ENCODE results near the gene NXT1.

The NXT1 gene

DNA sequence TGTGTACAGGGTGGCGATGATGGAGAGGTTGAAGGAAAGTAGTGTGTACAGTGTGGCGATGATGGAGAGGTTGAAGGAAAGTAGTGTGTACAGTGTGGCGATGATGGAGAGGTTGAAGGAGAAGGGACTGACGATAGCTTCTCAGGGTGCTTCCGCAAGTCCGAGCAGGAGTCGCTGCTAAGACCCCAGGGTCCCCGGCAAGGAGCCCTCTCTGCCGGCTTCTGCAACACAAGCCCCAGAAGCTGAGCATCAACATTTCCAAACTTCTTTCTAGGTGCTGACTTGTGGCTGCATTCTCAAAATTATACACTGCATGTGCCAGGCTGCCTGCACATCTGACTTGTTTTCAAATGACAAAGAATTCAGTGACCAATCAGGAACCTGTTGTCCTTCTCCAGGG is 47.8 kb upstream of the NXT1 start:
- H2AFZ ChIP-seq (ENCODE audit: low read length), result no peak overlapping the region
- H3K4me3 ChIP-seq (ENCODE audit: low read depth, low read length, poor library complexity, severe bottlenecking), result no peak overlapping the region
- no peak overlapping the region for H3K4me2 ChIP-seq (ENCODE audit: low read length)
- no peak for TF ChIP-seq EZH2 (IDR thresholded peaks at IDR 0.05; ENCODE audit: borderline replicate concordance, low read length)
- TF ChIP-seq, protein P1, sequence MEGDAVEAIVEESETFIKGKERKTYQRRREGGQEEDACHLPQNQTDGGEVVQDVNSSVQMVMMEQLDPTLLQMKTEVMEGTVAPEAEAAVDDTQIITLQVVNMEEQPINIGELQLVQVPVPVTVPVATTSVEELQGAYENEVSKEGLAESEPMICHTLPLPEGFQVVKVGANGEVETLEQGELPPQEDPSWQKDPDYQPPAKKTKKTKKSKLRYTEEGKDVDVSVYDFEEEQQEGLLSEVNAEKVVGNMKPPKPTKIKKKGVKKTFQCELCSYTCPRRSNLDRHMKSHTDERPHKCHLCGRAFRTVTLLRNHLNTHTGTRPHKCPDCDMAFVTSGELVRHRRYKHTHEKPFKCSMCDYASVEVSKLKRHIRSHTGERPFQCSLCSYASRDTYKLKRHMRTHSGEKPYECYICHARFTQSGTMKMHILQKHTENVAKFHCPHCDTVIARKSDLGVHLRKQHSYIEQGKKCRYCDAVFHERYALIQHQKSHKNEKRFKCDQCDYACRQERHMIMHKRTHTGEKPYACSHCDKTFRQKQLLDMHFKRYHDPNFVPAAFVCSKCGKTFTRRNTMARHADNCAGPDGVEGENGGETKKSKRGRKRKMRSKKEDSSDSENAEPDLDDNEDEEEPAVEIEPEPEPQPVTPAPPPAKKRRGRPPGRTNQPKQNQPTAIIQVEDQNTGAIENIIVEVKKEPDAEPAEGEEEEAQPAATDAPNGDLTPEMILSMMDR (IDR thresholded peaks at IDR 0.05; ENCODE audit: low read length), result no peak
- H3K27ac ChIP-seq (ENCODE audit: low read depth, low read length, poor library complexity, severe bottlenecking), result no peak overlapping the region
- no peaks in the 10 kb centered on the region for H3K9me2 ChIP-seq (ENCODE audit: low read depth, low read length)
- H3K9me3 ChIP-seq (ENCODE audit: low read length), result no peaks in the 10 kb centered on the region
- no peaks in the 10 kb centered on the region for H3K27me3 ChIP-seq (ENCODE audit: insufficient read depth, low read length)
- H4K20me1 ChIP-seq (ENCODE audit: insufficient read depth, low read length), result no peaks in the 10 kb centered on the region
- no peaks in the 10 kb centered on the region for H3K79me2 ChIP-seq (ENCODE audit: insufficient read depth, low read length)
- no peaks in the 10 kb centered on the region for H3F3A ChIP-seq (ENCODE audit: insufficient read depth, low read length)
- no peaks in the 10 kb centered on the region for H3K36me3 ChIP-seq (ENCODE audit: insufficient read depth, low read length)
- no peaks in the 10 kb centered on the region for H3K4me1 ChIP-seq (ENCODE audit: insufficient read depth, low read length, severe bottlenecking)
- H3K9ac ChIP-seq (ENCODE audit: low read length), result no peak overlapping the region

DNA sequence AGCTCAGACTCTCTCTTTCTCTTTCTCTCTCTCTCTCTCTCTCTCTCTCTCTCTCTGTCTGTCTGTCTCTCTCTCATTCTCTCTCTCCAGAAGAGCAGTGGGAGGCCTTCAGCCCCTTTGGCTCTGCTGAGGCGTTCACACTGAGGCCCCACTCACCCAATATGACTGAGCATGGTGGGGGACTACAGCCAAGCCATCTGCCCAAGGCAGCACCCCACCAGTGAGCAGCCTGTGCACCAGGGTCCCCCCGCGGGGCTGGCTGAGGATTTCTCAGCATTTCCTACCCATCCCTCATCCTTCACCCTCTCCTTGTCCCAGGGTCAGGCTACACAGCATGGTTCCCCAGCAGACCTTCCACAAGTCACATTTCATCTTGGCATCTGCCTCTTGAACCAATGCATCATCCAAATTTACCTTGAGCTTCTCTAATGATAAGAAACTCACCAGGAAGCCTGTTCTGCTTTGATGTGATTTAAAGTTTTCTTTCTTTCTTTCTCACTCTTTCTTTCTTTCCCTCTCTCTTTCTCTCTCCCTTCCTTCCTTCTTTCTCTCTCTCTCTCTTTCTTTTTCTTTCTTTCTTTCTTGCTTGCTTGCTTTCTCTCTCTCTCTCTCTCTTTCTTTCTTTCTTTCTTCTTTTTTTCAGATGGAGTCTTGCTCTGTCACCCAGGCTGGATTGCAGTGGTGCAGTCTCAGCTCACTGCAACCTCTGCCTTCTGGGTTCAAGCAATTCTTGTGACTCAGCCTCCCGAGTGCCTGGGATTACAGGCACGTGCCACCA is 47.1 kb upstream of the NXT1 start:
- Histone ChIP-seq H3K79me2 (ENCODE audit: insufficient read depth, low read length) (no peaks in the 10 kb centered on the region), H3K36me3 (ENCODE audit: insufficient read depth, low read length) (no peaks in the 10 kb centered on the region), H3F3A (ENCODE audit: insufficient read depth, low read length) (no peaks in the 10 kb centered on the region), H4K20me1 (ENCODE audit: insufficient read depth, low read length) (no peaks in the 10 kb centered on the region), H2AFZ (ENCODE audit: low read length) (no peak overlapping the region), H3K9ac (ENCODE audit: low read length) (no peak overlapping the region), H3K27ac (ENCODE audit: low read depth, low read length, poor library complexity, severe bottlenecking) (no peak overlapping the region), H3K27me3 (ENCODE audit: insufficient read depth, low read length) (no peaks in the 10 kb centered on the region), H3K9me3 (ENCODE audit: low read length) (no peaks in the 10 kb centered on the region), H3K4me2 (ENCODE audit: low read length) (no peak overlapping the region), H3K4me1 (ENCODE audit: insufficient read depth, low read length, severe bottlenecking) (no peaks in the 10 kb centered on the region), H3K4me3 (ENCODE audit: low read depth, low read length, poor library complexity, severe bottlenecking) (no peak overlapping the region), H3K9me2 (ENCODE audit: low read depth, low read length) (no peaks in the 10 kb centered on the region)
- no peak for TF ChIP-seq EZH2 (IDR thresholded peaks at IDR 0.05; ENCODE audit: borderline replicate concordance, low read length)
- TF ChIP-seq, protein P1 (IDR thresholded peaks at IDR 0.05; ENCODE audit: low read length), result no peak

DNA sequence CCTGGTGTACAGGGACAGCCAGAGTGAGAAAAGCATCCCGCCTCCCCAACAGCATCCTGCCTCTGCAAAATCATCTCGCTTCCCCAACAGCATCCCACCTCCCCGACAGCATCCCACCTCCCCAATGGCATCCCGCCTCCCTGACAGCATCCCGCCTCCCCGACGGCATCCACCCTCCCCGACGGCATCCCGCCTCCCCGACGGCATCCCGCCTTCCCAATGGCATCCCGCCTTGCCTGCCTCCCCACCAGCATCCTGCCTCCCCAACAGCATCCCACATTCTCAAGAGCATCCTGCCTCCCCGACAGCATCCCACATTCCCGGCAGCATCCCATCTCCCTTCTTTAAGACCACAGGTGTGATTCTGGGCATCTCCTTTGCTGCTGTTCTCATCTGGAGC is 46.0 kb upstream of the NXT1 start:
- no peaks in the 10 kb centered on the region for H3K9me3 ChIP-seq (ENCODE audit: low read length)
- no peak overlapping the region for H3K27ac ChIP-seq (ENCODE audit: low read depth, low read length, poor library complexity, severe bottlenecking)
- no peaks in the 10 kb centered on the region for H3K36me3 ChIP-seq (ENCODE audit: insufficient read depth, low read length)
- H3K4me3 ChIP-seq (ENCODE audit: low read depth, low read length, poor library complexity, severe bottlenecking), result no peak overlapping the region
- no peak overlapping the region for H3K4me2 ChIP-seq (ENCODE audit: low read length)
- H4K20me1 ChIP-seq (ENCODE audit: insufficient read depth, low read length), result no peaks in the 10 kb centered on the region
- no peaks in the 10 kb centered on the region for H3K79me2 ChIP-seq (ENCODE audit: insufficient read depth, low read length)
- no peaks in the 10 kb centered on the region for H3K9me2 ChIP-seq (ENCODE audit: low read depth, low read length)
- TF ChIP-seq, protein P1 (IDR thresholded peaks at IDR 0.05; ENCODE audit: low read length), result no peak
- TF ChIP-seq EZH2 (IDR thresholded peaks at IDR 0.05; ENCODE audit: borderline replicate concordance, low read length), result no peak
- H3K9ac ChIP-seq (ENCODE audit: low read length), result no peak overlapping the region
- H3F3A ChIP-seq (ENCODE audit: insufficient read depth, low read length), result no peaks in the 10 kb centered on the region
- no peaks in the 10 kb centered on the region for H3K27me3 ChIP-seq (ENCODE audit: insufficient read depth, low read length)
- no peak overlapping the region for H2AFZ ChIP-seq (ENCODE audit: low read length)
- no peaks in the 10 kb centered on the region for H3K4me1 ChIP-seq (ENCODE audit: insufficient read depth, low read length, severe bottlenecking)

Measured in OCI-LY1 (cell line).